ENCODE measurements around the gene TCF19. TPM values are rescaled to one million over a fixed set of nuclear protein-coding genes. Genes with fewer than 3 reads are reported as not detected.
"Not testable (repeated sequence)": the region's sequence is repeated elsewhere in the genome, so short reads cannot be mapped to it uniquely, and the experiment has no call there.

Gene TCF19
- total RNA-seq, 1 donor from 2014 or later = 8.8 TPM

GRCh38 chr6:31180500-31180899 lies 22.1 kb downstream of the TCF19 start:
- no peaks in the 10 kb centered on the region for H3K9me3 ChIP-seq
- H3K36me3 ChIP-seq = no peaks in the 10 kb centered on the region
- intact Hi-C loops (cut with DNase I) = no loop called here
- TF ChIP-seq POLR2AphosphoS5 (IDR thresholded peaks at IDR 0.05; ENCODE audit: insufficient read depth in 1 of 2, low read depth in 1 of 2) (no peak), CTCF (IDR thresholded peaks at IDR 0.05) (no peak), POLR2A (IDR thresholded peaks at IDR 0.05) (no peak)
- no peaks in the 10 kb centered on the region for H3K27me3 ChIP-seq
- no peak overlapping the region for H3K27ac ChIP-seq
- DNase-seq (ENCODE audit: extremely low spot score in 2 of 2) = no peak
- peaks cover 6% of the 10 kb centered on the region for H3K4me1 ChIP-seq
- peak overlapping the region in 1 of 2 donors; percentile 32 for H3K4me3 ChIP-seq

GRCh38 chr6:31183287-31183686 lies 24.9 kb downstream of the TCF19 start:
- H3K9me3 ChIP-seq; DNase-seq (ENCODE audit: extremely low spot score in 2 of 2); H3K4me3 ChIP-seq; H3K4me1 ChIP-seq; H3K36me3 ChIP-seq; H3K27ac ChIP-seq; intact Hi-C loops (cut with DNase I); H3K27me3 ChIP-seq: not testable (repeated sequence)

- H3K36me3 ChIP-seq; H3K4me3 ChIP-seq; DNase-seq (ENCODE audit: extremely low spot score in 2 of 2); intact Hi-C loops (cut with DNase I); H3K4me1 ChIP-seq; H3K27me3 ChIP-seq; H3K27ac ChIP-seq; H3K9me3 ChIP-seq: not testable (repeated sequence)
Observed at GRCh38 chr6:31183859-31184258, 25.5 kb downstream of the TCF19 start.

- H3K4me1 ChIP-seq; intact Hi-C loops (cut with DNase I); H3K36me3 ChIP-seq; H3K27me3 ChIP-seq; H3K9me3 ChIP-seq; DNase-seq (ENCODE audit: extremely low spot score in 2 of 2): not testable (repeated sequence)
- Histone ChIP-seq H3K4me3 (peak overlapping the region in 1 of 2 donors; percentile 25), H3K27ac (peak overlapping the region; percentile 66)
Observed at GRCh38 chr6:31185695-31186051, 27.3 kb downstream of the TCF19 start.

- DNase-seq (ENCODE audit: extremely low spot score in 2 of 2) = peak in 1 of 2 donors; percentile 81
- no peaks in the 10 kb centered on the region for H3K9me3 ChIP-seq
- TF ChIP-seq POLR2AphosphoS5 (IDR thresholded peaks at IDR 0.05; ENCODE audit: insufficient read depth in 1 of 2, low read depth in 1 of 2) (peak in 1 of 2 donors; percentile 40), CTCF (IDR thresholded peaks at IDR 0.05) (no peak), POLR2A (IDR thresholded peaks at IDR 0.05) (no peak)
- no peaks in the 10 kb centered on the region for H3K36me3 ChIP-seq
- intact Hi-C loops (cut with DNase I) = no loop called here
- H3K4me1 ChIP-seq = no peaks in the 10 kb centered on the region
- H3K27ac ChIP-seq = peak overlapping the region; percentile 66
- no peaks in the 10 kb centered on the region for H3K27me3 ChIP-seq
- H3K4me3 ChIP-seq = peak overlapping the region in 1 of 2 donors; percentile 25
Observed at GRCh38 chr6:31186052-31186734, 27.8 kb downstream of the TCF19 start.

GRCh38 chr6:31187780-31188194 lies 29.4 kb downstream of the TCF19 start:
- no peak for DNase-seq (ENCODE audit: extremely low spot score in 2 of 2)
- intact Hi-C loops (cut with DNase I) = no loop called here
- TF ChIP-seq POLR2AphosphoS5 (IDR thresholded peaks at IDR 0.05; ENCODE audit: insufficient read depth in 1 of 2, low read depth in 1 of 2) (no peak), POLR2A (IDR thresholded peaks at IDR 0.05) (no peak), CTCF (IDR thresholded peaks at IDR 0.05) (no peak)
- H3K27me3 ChIP-seq = no peaks in the 10 kb centered on the region
- no peaks in the 10 kb centered on the region for H3K9me3 ChIP-seq
- H3K27ac ChIP-seq = no peak overlapping the region
- H3K4me1 ChIP-seq = no peaks in the 10 kb centered on the region
- H3K4me3 ChIP-seq = no peak overlapping the region
- H3K36me3 ChIP-seq = no peaks in the 10 kb centered on the region

- intact Hi-C loops (cut with DNase I); H3K27ac ChIP-seq; H3K4me1 ChIP-seq; H3K36me3 ChIP-seq; H3K4me3 ChIP-seq; DNase-seq (ENCODE audit: extremely low spot score in 2 of 2); H3K27me3 ChIP-seq; H3K9me3 ChIP-seq: not testable (repeated sequence)
Observed at GRCh38 chr6:31189223-31189622, 30.8 kb downstream of the TCF19 start.

All from vagina (tissue), 2 donors.